Uterus (tissue), 2 donors: Measurements from ENCODE around the gene CDK5R1.

Experiments used
- CTCF ChIP-seq, 4 experiments: fragments of 200-600 bp in 2 of 4; fragments of 450-650 bp in 2 of 4; sonication (generic) in 2 of 4; IDR thresholded peaks; one replicate each; pipeline ENCODE4 v1.5.1; 2016 to 2019; ENCODE audit warnings: antibody characterized with exemption in 4 of 4, mild to moderate bottlenecking in 2 of 4, moderate library complexity in 1 of 4
- POLR2A ChIP-seq, 2 donors: fragments of 450-650 bp; IDR thresholded peaks; one replicate each; pipeline ENCODE4 v1.6.1; 2016; ENCODE audit warnings: antibody characterized with exemption in 2 of 2, mild to moderate bottlenecking in 1 of 2, moderate library complexity in 1 of 2

DNA sequence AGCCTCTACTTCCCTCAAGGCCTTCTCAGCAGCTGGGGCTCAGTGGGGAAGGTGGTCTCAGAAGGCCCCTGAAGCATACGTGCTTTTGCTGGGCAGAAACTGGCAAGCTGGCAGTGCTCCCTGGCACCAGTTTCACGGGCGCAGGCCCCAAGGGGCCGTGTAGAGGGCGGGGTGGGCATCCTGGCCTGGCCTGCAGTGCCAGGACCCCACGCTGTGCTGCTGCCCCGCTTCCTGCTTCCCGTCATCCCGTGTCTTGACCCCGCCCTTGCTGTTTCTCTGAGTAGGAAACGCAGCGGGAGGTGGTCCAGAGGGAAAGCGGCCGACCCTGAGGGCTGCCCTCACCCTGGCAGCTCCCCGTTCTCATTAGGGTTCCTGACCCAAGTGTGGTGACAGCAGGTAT lies 6.8 kb downstream of the CDK5R1 start:
- TF ChIP-seq CTCF (IDR thresholded peaks at IDR 0.05) (no peak), POLR2A (IDR thresholded peaks at IDR 0.05) (no peak)
